ENCODE data around the gene PHACTR1.

GRCh38 chr6:13012296-13012695, 295.7 kb downstream of the PHACTR1 start:
- TF ChIP-seq CTCF (IDR thresholded peaks at IDR 0.05) (peak in 2 of 7 experiments; percentile 3 to 5), POLR2A (IDR thresholded peaks at IDR 0.05) (peak in 2 of 3 donors; percentile 5 to 12)
